OCI-LY3 (cell line): ENCODE results near the gene TTLL11.

Source experiments
- H2AFZ ChIP-seq: fragments of 200-600, 300-600 bp; shearing (Covaris generic); 2 replicates; pipeline ENCODE4 v1.6.0; 2014; ENCODE audit warnings: antibody characterized with exemption, low read depth, low read length
- H3K27ac ChIP-seq: fragments of 200-600, 300-600 bp; sonication (generic); 2 replicates; pipeline ENCODE4 v1.5.1; 2014; ENCODE audit warnings: mild to moderate bottlenecking, low read length, moderate library complexity, mixed read lengths
- H3K27me3 ChIP-seq: fragments of 200-600, 300-600 bp; sonication (generic); 2 replicates; pipeline ENCODE4 v1.6.1; 2014; ENCODE audit warnings: low read depth, low read length, mixed read lengths
- H3K36me3 ChIP-seq: fragments of 200-600, 300-600 bp; sonication (generic); replicated peaks from 2 replicates; pipeline ENCODE3; 2014; ENCODE audit warnings: low read depth, low read length, mixed read lengths
- H3K4me1 ChIP-seq: fragments of 300-600, 200-600 bp; sonication (generic); 2 replicates; pipeline ENCODE4 v1.6.1; 2014; ENCODE audit warnings: low read length, mixed read lengths
- H3K4me2 ChIP-seq: fragments of 200-600, 300-600 bp; sonication (generic); 2 replicates; pipeline ENCODE4 v1.6.1; 2014; ENCODE audit warnings: low read length, mixed read lengths
- H3K4me3 ChIP-seq: fragments of 300-600, 200-600 bp; sonication (generic); 2 replicates; pipeline ENCODE4 v1.5.1; 2014; ENCODE audit warnings: antibody characterized with exemption, mild to moderate bottlenecking, low read length, moderate library complexity
- H3K79me2 ChIP-seq: fragments of 300-600, 200-600 bp; shearing (Covaris generic); 2 replicates; pipeline ENCODE4 v1.6.1; 2014; ENCODE audit warnings: mild to moderate bottlenecking, low read length, mixed read lengths
- H3K9ac ChIP-seq: fragments of 300-600, 200-600 bp; shearing (Covaris generic); 2 replicates; pipeline ENCODE4 v1.6.0; 2014; ENCODE audit warnings: mild to moderate bottlenecking, low read length, moderate library complexity
- H3K9me3 ChIP-seq: fragments of 200-600, 300-600 bp; shearing (Covaris generic); 2 replicates; pipeline ENCODE4 v1.6.1; 2014; ENCODE audit warnings: low read length, mixed read lengths; ENCODE audit not compliant: insufficient read depth
- H4K20me1 ChIP-seq: fragments of 200-600, 300-600 bp; sonication (generic); 2 replicates; pipeline ENCODE4 v1.6.1; 2016; ENCODE audit warnings: low read length, mixed read lengths; ENCODE audit not compliant: insufficient read depth
- CTCF ChIP-seq: fragments of 200-600, 300-600 bp; sonication (generic); IDR thresholded peaks from 2 replicates; pipeline ENCODE4 v1.5.1; 2014; ENCODE audit warnings: antibody characterized with exemption, low read length, low read depth
- EZH2phosphoT487 ChIP-seq: fragments of 200-600 bp; shearing (Covaris generic); IDR thresholded peaks from 2 replicates; pipeline ENCODE4 v1.6.1; 2018; ENCODE audit warnings: antibody characterized with exemption, mixed run types, low read depth

The TTLL11 gene

GRCh38 chr9:121776739-121777637, 316.1 kb downstream of the TTLL11 start:
- Histone ChIP-seq H3K4me2 (no peak overlapping the region), H3K27ac (no peak overlapping the region), H3K79me2 (no peaks in the 10 kb centered on the region), H2AFZ (no peak overlapping the region), H3K4me1 (peaks cover 30% of the 10 kb centered on the region), H3K27me3 (no peaks in the 10 kb centered on the region; the same call in 1 of the 2 replicates), H4K20me1 (no peaks in the 10 kb centered on the region), H3K4me3 (no peak overlapping the region), H3K36me3 (peaks cover 3% of the 10 kb centered on the region), H3K9me3 (peaks cover 9% of the 10 kb centered on the region), H3K9ac (no peak overlapping the region)
- TF ChIP-seq EZH2phosphoT487 (no peak), CTCF (no peak)

GRCh38 chr9:121776001-121776738, 316.9 kb downstream of the TTLL11 start:
- no peak overlapping the region for H3K9ac ChIP-seq
- peaks cover 30% of the 10 kb centered on the region for H3K4me1 ChIP-seq
- peaks cover 3% of the 10 kb centered on the region for H3K36me3 ChIP-seq
- H4K20me1 ChIP-seq = no peaks in the 10 kb centered on the region
- H3K9me3 ChIP-seq = peaks cover 9% of the 10 kb centered on the region
- no peaks in the 10 kb centered on the region for H3K79me2 ChIP-seq
- no peak for TF ChIP-seq CTCF
- no peak for TF ChIP-seq EZH2phosphoT487
- no peak overlapping the region for H2AFZ ChIP-seq
- H3K27me3 ChIP-seq = no peaks in the 10 kb centered on the region; the same call in 1 of the 2 replicates
- H3K4me2 ChIP-seq = no peak overlapping the region
- no peak overlapping the region for H3K27ac ChIP-seq
- H3K4me3 ChIP-seq = no peak overlapping the region

GRCh38 chr9:121774715-121775613, 318.1 kb downstream of the TTLL11 start:
- Histone ChIP-seq H4K20me1 (no peaks in the 10 kb centered on the region), H3K4me2 (peak overlapping the region; percentile 81), H3K9me3 (peaks cover 9% of the 10 kb centered on the region), H3K79me2 (no peaks in the 10 kb centered on the region), H3K27me3 (no peaks in the 10 kb centered on the region), H3K36me3 (peaks cover 3% of the 10 kb centered on the region), H3K9ac (no peak overlapping the region; the same call in 1 of the 2 replicates), H3K4me3 (peak overlapping the region; percentile 15; the same call in 1 of the 2 replicates), H2AFZ (peak overlapping the region; percentile 76; the same call in 1 of the 2 replicates), H3K27ac (no peak overlapping the region), H3K4me1 (peaks cover 26% of the 10 kb centered on the region)
- TF ChIP-seq EZH2phosphoT487 (no peak), CTCF (peak; percentile 35)
